ENCODE results near the gene CCDC80.
A peak's percentile ranks its signal among the peaks of the same experiment; 100 is the strongest.

CCDC80 gene

DNA sequence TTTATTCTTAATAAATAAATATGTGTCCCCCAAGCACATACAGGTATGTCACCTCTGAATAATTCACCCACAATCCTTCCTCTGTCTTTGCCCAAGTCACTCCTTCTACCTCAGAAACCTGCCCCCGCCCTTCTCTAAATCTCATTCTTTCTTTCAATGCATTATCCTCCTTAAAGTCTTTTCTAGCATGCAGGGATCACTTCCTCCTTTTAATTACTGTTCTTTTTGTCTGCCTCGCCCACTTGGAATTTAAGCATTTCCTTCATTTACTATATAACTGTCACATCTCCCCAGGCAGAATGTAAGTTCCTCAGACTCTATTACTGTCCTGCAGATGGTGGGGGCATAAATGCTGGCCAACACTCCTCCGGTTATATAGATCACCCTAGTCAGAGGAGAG is 7.8 kb downstream of the CCDC80 start:
- no peak for DNase-seq

GRCh38 chr3:112632596-112632995 is 8.3 kb downstream of the CCDC80 start:
- DNase-seq = no peak

DNA sequence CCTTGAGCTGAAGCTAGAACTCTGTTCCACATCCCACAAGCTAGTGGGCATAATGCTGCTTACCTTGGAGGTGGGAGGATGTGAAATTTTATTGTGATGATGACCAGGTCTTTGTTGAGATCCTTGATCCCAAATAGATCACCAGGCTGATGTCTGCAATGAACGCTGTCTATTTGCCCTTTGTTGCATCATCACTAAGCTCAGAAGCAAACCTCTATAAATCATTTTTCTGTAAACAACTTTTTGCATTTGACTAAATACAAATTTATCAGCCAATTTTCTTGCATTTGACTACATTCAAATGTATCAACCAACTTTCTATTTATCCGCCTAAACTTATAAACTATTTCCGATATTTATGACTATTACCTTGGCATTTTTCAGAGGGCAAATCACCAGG is 9.7 kb downstream of the CCDC80 start:
- no peak for DNase-seq

- DNase-seq = peak; percentile 90
Observed at GRCh38 chr3:112629425-112629824, 11.5 kb downstream of the CCDC80 start.

- DNase-seq = no peak
Observed at GRCh38 chr3:112627919-112628466, 12.9 kb downstream of the CCDC80 start.

DNA sequence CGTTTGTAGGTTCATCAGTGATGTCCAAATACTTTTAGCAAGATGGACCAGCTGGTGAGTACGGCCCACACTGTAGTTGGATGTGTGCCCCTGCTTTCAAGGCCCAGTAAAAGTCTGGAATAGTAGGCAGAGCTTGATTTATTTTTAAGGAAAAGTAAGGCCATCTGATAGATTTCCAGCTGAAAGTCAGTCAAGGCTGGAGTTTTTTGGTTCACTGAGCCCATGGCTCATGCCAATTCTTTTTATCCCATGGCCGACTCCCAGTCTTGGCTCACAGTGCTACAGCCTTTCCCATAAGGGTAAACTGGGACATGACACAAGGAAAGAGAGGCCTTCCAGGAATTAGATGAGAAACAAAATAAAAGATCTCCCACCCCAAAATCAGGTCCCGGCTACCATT is 13.5 kb downstream of the CCDC80 start:
- DNase-seq = no peak

GRCh38 chr3:112623717-112624116 is 17.2 kb downstream of the CCDC80 start:
- DNase-seq = no peak

DNA sequence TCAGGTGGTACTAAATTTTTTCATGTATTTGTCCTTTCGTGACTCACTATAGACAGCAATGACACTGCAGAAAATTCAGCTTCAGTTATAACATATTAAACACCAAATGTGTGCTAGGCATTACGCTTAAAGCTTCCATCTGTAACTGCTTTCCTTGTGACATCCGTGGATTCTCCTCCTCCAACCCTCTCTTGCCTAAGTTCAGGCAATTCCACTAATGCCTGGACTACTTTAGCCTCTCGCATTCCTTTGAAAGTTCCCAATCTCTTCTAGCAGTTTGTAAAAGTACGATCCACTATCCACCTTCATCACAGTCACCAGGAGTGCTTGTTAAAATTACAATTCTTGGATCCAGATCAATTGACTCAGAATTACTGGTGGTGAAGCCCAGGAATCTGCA is 17.7 kb downstream of the CCDC80 start:
- no peak for DNase-seq

DNA sequence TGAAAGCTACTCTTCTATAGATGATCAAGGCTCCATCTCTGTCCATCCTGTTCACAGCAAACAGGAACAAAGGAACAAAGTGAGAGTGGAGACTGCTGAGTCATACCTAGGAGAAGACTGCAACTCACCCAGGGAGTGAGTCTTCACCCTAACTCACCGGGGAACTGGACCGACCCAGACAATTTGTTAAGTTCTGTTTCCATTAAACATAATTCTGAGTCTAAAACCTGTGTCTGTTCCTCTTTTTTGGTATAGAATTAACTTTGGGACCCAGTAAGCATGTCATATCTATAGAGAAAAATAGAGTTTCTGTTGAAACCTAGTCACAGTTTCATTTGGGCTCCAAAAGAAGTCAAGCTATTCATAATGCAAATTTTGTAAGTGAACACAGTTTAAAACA is 21.6 kb downstream of the CCDC80 start:
- no peak for DNase-seq

GRCh38 chr3:112617285-112617684 is 23.7 kb downstream of the CCDC80 start:
- no peak for DNase-seq

- DNase-seq = no peak
Observed at GRCh38 chr3:112615989-112616731, 24.8 kb downstream of the CCDC80 start.

DNA sequence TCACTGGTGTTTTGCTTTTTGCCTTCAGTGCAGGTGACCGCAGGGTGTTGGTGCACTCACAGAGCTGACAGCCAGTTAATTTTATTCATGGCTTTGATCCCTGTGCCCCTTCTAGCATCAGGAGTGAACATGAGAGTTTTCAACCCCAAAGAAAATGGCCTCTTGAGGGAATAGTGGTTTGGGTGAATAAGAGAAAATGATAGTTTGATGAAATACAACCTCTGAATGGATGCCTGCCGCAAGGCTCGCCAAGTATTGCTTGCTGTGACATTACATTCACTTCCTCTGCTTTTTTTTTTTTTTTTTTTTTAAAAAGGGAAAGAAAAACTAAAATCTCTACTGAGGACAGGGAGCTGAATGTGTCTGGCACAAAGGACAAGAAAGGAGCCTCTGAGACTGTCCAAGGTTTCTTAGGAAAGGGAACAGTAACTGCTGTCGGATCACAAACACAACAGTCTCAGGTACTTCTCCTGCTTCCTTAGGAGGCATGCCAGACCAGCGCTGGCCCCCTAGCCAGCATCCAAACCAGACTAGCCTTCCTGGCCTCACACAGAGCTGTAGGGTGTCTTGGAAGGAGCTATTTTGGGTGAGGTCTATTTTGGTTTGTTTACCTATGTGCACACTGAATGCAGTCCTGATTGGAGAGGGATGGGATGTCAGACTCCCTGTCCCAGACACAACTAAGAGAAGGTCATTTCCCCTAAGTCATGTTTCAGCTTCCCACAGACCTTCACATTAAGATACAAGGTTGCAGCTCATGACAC is 29.0 kb downstream of the CCDC80 start:
- DNase-seq = peak; percentile 42

GRCh38 chr3:112610121-112610520 is 30.8 kb downstream of the CCDC80 start:
- peak; percentile 47 for DNase-seq

DNA sequence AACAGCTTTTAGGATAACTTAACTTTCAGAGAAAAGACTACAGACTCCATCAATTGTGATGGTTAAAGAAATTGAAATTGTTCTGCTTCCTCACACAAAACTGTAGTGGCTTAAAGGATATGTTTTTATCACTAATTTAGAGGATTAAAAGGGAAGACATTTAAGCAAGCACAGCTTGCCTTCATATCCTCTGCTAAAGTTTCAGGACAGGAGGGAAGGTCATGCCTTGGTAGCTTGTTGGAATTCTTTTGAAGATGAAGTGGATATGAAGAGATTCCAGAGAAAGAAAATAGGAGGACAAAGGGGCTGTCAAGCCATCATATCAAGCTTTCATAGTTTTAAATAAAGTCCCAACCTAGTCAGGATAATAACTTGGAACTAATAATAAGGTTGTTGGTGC is 33.1 kb downstream of the CCDC80 start:
- DNase-seq = no peak

GRCh38 chr3:112606098-112606497 is 34.8 kb downstream of the CCDC80 start:
- DNase-seq = no peak

DNA sequence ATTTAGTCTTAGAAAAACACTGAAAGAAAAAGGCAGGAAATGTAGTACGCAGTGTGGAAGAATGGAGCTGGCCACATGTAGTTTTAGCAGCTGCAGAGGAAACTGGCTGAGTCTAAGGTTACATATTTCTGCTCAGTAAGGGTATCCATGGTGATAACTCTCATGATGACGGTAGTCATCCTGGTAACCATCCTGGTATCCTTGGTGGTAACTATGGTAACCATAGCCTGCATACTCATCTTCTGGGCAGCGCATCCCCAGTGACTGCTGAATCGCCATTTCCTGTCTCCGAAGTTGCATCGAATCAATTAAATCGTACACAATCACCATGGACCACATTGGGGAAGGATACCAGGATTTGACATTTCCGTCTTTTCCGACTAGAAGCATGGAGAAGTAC is 35.7 kb downstream of the CCDC80 start:
- peak; percentile 95 for DNase-seq

DNA sequence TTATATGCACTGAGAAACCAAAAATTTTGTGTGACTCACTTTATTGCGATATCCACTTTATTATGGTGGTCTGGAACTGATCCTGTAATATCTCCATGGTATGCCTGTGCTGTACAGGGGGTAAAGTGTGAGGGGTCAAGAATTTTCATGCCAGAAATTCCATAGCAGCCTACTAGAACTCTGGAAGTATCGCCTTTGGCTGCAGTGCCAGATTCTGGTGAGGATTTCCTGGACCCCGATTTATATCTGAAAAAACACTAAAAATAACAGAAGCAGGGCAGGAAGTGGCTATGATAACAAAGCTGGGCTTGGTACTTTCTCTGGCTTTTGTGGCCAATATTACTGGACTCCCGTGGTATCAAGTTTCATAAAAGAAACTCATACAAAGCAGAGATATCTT is 36.4 kb downstream of the CCDC80 start:
- peak; percentile 94 for DNase-seq

DNA sequence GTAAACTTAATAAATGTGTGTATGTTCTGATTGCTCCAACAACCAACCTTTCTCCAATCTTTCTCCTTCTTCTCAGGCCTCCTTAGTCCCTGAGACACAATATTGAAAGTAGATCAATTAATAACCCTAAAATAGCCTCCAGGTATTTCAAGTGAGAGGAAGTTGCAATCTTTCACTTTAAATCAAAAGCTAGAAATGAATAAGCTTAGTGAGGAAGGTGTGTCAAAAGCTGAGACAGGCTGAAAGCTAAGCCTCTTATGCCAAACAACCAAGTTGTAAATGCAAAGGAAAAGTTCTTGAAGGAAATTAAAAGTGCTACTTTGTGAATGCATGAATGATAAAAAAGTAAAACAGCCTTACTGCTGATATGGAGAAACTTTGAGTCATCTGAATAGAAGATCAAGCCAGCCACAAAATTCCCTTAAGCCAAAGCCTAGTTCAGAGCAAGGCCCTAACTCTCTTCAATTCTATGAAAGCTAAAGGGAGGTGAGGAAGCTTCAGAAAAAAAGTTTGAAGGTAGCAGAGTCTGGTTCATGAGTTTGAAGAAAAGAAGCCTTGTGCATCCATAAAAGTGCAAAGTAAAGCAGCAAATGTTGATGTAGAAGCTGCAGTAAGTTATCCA is 38.6 kb downstream of the CCDC80 start:
- DNase-seq = no peak

DNA sequence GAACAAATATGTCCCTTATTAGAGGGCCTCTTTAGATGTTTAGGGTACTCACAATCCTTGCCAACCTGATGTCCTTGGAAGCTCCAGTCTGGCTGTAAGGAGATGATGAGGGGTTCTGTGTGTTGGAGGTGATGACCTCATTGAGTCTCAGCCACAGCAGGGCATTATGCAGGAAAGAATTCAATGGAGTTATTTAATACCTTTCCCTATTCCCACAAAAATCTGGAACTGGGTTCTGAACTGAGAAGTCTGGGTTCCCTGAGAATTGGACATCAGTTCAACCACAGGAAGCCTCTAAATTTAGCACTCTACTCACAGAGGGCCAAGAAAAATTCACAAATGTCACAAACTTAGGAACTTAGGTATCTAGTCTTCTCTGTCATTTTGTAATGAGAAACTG is 42.2 kb downstream of the CCDC80 start:
- peak; percentile 38 for DNase-seq

DNA sequence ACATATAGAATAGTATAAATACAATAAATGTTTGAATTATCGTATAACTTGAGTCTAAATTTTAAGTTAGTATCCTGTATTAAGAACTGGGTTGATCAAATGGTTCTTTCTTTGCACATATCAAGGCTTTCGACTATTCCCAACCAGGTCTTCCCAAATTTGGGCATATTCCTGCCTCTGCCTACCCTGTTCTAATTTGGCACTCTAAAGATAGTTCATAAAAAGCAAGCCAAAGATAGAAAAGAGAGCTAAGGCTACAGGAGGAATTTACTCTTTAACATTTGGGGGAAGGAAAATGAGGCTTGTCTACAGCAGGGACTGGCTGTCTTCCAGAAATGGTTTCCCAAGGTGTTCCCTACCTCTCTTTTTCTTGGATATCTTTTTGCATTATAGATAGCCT is 43.0 kb downstream of the CCDC80 start:
- DNase-seq = no peak

- DNase-seq = no peak
Observed at GRCh38 chr3:112594856-112595255, 46.1 kb downstream of the CCDC80 start.

- no peak for DNase-seq
Observed at GRCh38 chr3:112593258-112593657, 47.7 kb downstream of the CCDC80 start.

GRCh38 chr3:112587336-112587735 is 53.6 kb downstream of the CCDC80 start:
- no peak for DNase-seq

GRCh38 chr3:112585782-112586181 is 55.2 kb downstream of the CCDC80 start:
- no peak for DNase-seq

All from fibroblast of upper back skin (primary cell).